GM19099 (cell line): Measurements from ENCODE around the gene KRT6C.

ENCODE experiments used
- POLR2A ChIP-seq: IDR thresholded peaks from 3 replicates; pipeline ENCODE4 v1.6.1; 2011; ENCODE audit warnings: low read depth; ENCODE audit not compliant: insufficient read length; ENCODE audit errors: extremely low read depth

KRT6C gene

DNA sequence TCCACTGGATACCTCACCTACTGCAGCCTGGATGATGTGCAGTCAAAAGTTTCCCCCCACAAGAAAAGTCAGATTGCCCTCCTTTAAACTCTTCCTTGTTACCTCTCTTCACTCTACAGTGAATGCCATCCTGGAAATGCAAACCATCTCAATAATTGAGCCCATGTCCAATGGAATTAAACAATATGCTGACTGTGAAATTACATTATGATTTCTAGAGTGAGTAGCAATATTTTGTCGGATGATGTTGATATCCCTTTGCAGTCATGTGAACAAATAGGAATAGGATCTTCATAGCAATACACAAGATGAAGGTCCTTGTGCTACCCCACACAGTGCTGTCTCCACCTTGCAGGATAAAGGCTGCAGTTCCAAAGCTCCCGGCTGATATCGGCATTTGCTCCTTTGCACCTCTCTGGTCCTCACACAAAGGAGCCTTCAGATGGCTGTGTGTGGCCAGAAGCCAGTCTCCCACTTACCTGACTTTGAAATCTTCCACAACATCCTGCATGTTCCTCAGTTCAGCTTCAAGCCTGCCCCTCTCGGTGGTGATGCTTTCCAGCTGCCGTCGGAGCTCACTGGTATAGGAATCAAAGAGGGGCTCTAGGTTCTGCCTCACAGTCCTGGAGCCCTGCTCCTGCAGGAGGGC is 40.9 kb downstream of the KRT6C start:
- TF ChIP-seq POLR2A = no peak

DNA sequence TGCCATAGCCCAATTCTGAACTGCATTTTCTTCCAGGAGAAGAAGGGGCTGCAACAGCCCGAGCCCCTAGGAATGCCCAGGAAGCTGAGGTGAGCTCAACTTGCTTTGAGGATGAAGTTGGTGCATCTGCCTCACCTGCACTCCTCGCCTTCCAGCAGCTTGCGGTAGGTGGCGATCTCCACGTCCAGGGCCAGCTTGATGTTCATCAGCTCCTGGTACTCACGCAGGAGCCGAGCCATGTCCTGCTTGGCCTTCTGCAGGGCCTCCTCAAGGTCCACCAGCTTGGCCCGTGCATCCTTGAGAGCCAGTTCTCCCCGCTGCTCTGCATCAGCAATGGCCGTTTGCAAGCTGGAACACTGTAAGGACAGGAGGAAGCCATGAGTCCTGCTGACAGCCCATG is 45.5 kb downstream of the KRT6C start:
- no peak for TF ChIP-seq POLR2A

DNA sequence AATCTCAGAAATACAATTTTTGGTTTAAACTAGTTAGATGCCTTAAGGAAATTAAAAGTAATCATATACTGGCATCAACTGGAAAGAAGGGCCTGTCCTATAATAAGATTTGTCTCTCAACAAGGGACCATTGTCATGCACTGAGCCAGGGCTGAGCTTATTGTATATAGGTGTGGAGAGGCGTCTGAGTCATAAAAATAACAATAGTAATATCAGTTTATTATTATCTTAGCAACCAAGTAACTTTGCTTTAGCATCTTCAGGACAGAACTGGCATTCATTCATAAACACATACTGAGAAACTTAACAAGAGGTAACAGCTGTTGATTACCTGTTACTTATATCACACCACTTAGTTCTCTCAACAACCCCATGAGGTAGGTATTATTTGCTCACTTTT is 46.5 kb downstream of the KRT6C start:
- TF ChIP-seq POLR2A = no peak

DNA sequence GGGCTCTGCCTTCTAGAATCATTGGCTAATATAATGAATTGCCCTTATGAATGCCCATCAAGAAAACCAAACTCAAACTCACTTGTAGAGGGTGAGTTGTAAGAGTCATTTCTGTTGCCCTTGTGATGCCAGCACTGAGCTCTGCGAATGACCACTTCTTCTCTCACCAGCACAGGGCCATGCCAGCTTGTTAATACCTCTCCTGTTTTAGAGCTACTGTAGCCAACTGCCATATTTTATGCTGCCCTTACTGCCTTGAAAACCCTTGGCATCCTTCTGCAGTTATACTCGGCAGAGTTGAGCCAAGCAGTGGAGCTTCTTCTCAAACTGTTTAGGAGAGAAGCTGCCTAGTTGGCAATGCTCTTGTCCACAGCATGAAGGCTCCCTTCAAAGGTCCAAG is 47.6 kb downstream of the KRT6C start:
- TF ChIP-seq POLR2A = no peak

DNA sequence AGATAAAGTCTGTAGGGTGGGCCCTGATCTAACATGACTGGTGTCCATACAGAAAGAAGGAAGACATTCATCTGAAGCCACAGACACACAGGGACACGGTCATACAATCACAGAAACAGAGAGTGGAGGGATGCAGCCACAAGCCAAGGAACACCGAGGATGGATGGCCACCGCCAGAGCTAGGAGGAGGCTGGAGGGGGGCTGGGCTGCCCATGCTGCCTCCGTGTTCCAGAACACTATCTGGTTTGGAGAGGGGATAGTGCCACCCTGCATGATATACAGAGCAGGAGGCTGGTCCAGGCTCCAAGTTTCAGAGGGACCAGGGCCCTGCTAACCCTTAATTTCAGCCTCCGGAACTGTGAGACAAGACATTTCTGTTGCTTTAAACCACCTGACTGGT is 48.1 kb downstream of the KRT6C start:
- no peak for TF ChIP-seq POLR2A

DNA sequence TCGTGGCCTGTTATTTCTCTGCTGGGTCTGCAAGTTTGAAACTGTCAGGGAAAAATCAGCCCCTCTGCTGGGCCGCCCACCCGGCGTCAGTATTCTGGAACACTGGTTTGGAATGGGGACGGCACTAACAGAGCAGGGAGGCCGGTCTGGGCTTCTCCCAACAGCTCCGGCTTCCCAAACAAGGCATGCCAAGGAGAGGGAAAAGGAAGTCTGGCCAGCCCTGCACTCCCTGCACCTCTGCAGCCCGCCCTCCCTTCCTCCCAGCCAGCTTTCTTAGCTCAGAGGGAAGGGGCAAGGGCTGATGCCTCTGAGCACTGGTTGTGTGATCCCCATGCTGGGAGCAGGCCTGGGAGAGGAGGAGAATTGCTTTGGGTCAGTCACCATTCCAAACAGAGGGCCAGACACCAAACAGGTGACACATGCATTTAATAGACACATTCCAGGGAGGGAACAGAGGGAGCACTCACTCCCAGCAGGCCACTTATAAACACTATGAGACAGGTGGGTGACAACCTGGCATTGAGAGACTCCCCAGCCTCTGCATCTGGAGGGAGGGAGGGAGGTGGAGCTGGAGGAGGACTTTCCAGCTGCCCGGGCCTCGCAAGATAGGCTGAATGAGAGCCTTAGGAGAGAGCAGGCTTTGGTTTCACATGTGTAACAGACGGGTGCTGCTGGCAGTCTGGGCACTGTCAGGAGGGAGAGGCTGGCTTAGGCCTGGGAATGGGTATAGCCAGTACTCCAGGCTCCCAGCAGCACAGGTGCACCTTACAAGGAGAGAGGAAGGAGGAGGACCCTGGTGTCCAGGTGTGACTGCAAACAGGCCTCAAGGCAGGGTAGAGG is 49.7 kb downstream of the KRT6C start:
- TF ChIP-seq POLR2A = no peak

DNA sequence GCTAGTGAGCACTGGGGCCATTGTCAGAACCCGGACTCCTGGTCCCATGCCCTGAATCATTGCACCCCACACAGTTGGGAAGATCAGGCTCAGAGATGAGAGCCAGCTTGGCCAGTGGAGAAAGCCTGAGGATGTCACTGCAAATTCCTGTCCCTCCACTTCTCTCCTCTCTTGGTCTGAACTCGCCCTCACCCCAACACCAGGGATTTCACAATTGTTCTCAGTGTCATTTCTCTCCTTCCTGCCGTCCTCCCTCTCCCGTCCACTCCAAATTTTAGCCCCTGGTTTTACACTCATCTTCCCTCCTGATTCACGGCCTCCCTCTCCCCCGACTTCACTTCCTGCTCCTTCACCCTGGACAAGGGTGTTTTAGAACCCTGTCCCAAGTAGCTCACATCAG is 50.6 kb downstream of the KRT6C start:
- no peak for TF ChIP-seq POLR2A

DNA sequence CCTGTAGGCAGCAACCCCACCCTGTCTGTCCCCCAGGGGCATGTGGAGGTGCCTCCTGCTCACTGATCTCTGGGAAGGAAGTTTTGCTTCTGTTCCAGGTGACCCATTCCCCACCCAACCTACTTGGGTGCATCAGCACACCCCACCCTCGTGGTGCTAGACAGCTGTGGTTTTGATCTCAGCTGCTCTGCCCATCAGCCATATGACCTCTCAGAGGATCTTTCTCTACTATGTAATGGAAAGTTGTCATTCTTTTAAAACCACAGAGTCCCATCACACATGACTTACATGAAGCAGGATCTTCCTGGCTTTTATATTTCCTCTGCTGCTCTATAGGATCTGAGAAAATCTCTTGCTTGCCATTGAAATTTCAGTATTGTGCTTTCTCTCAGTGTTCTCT is 53.9 kb downstream of the KRT6C start:
- no peak for TF ChIP-seq POLR2A

DNA sequence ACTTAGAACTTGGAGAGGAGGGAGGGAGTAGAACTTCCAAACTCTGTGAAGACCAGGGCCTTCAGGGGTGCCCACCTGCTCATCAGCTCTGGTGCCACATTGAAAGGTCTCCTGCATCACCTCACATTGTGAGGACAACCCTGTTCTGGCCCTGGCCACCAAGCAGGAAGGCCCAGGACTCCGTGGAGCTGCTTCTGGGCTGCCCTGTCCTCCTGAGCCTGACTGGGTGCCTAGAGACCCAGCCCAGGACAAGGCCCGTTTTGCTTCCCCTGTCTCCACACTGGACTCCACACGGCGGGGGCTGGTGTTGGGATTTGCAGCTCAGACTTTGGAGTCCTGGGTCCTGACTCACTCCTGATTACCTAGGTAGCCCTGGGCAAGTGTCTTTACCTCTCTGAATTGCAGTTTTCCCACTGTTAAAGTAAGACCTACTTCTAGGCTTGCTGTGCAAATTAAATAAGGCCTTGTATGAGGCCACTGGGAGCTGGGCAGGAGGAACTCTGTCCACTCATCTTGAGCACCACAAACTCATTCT is 55.0 kb downstream of the KRT6C start:
- TF ChIP-seq POLR2A = no peak
